ENCODE results near the gene YKT6.
"Not testable (repeated sequence)": the region's sequence is repeated elsewhere in the genome, so short reads cannot be mapped to it uniquely, and the experiment has no call there.

The YKT6 gene

DNA sequence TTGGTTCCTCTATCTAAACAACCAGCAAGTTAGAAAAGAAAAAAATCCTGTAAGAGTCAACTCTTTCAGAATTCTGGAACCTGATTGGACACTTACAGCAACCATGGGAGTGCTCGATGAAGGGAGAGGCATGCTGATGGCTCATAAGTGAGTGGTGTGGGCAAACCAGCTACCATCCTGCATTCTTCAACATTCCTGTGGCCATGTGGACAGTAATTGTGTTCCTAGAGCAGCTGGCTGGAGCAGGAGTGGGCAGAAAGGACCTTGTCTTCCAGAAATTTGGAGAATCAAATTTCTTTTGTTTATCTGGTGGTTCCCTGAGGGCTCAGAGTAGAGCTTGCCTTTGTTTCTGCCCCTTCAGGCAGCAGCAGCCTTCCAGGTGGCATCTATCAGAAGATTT lies 37.2 kb upstream of the YKT6 start:
- Histone ChIP-seq H3K9me3 (replicated peaks in 1 of 2; ENCODE audit: control insufficient read depth in 2 of 2, insufficient read depth in 1 of 2, low read depth in 1 of 2, low read length in 2 of 2) (peaks cover 0 to 2% of the 10 kb centered on the region in 2 donors), H4K8ac (ENCODE audit: low read depth, low read length) (no peak overlapping the region), H3K4me3 (ENCODE audit: low read length in 2 of 2) (no peak overlapping the region), H2AFZ (ENCODE audit: low read length) (peak overlapping the region; percentile 55), H3K4me1 (ENCODE audit: control insufficient read depth in 2 of 2, insufficient read depth in 1 of 2, low read depth in 1 of 2, low read length in 2 of 2) (peaks cover 0 to 5% of the 10 kb centered on the region in 2 donors), H2BK5ac (ENCODE audit: low read length) (no peak overlapping the region), H2BK12ac (ENCODE audit: low read length) (no peak overlapping the region), H3K9ac (ENCODE audit: low read depth, low read length, poor library complexity) (no peak overlapping the region), H2BK120ac (ENCODE audit: low read depth, low read length) (no peak overlapping the region), H3K27me3 (ENCODE audit: control insufficient read depth in 3 of 3, insufficient read depth in 3 of 3, low read depth in 1 of 3, low read length in 3 of 3) (peaks cover 0 to 31% (median 2%) of the 10 kb centered on the region in 3 experiments), H3K23ac (ENCODE audit: low read depth, low read length, poor library complexity) (no peak overlapping the region), H3K79me1 (ENCODE audit: low read depth, low read length) (peaks cover 1% of the 10 kb centered on the region), H2BK15ac (ENCODE audit: low read length) (no peak overlapping the region), H3K4ac (ENCODE audit: low read length) (no peak overlapping the region), H2AK5ac (ENCODE audit: low read depth, low read length) (no peak overlapping the region), H3K36me3 (replicated peaks in 1 of 2; ENCODE audit: control insufficient read depth in 2 of 2, insufficient read depth in 2 of 2, low read length in 2 of 2) (no peaks in the 10 kb centered on the region), H4K91ac (ENCODE audit: low read depth, low read length, poor library complexity) (no peak overlapping the region), H3K14ac (ENCODE audit: low read length) (no peak overlapping the region), H3K27ac (replicated peaks; ENCODE audit: low read length) (no peak overlapping the region), H3K18ac (ENCODE audit: low read length) (no peak overlapping the region), H3K4me2 (ENCODE audit: insufficient read depth, low read length, poor library complexity, severe bottlenecking) (no peak overlapping the region)
- DNase-seq (ENCODE audit: low spot score), result no peak
- WGBS, 2 donors (ENCODE audit: extremely low coverage in 2 of 2, insufficient read length in 2 of 2, insufficient replicate concordance in 1 of 2), result no CpG with 5 or more reads among the region's 1 CpG

DNA sequence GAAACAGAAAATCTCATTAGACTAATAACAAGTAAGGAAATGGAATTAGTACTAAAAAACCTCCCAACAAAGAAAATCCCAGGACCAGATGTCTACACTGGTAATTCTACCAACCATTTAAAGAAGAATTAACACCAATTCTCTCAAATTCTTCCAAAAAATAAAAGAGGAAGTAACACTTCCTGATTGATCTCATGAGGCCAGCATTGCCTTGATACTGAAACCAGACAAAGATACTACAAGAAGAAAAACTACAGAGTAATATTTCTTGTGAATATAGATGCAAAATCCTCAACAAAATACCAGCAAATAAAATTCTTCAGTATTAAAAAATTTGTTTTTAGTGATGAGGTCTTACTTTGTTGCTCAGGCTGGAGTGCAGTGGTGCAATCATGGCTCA lies 32.9 kb upstream of the YKT6 start:
- no peak for DNase-seq (ENCODE audit: low spot score)
- peaks cover 0 to 5% of the 10 kb centered on the region in 2 donors for H3K4me1 ChIP-seq (ENCODE audit: control insufficient read depth in 2 of 2, insufficient read depth in 1 of 2, low read depth in 1 of 2, low read length in 2 of 2)
- H3K14ac ChIP-seq (ENCODE audit: low read length), result no peak overlapping the region

DNA sequence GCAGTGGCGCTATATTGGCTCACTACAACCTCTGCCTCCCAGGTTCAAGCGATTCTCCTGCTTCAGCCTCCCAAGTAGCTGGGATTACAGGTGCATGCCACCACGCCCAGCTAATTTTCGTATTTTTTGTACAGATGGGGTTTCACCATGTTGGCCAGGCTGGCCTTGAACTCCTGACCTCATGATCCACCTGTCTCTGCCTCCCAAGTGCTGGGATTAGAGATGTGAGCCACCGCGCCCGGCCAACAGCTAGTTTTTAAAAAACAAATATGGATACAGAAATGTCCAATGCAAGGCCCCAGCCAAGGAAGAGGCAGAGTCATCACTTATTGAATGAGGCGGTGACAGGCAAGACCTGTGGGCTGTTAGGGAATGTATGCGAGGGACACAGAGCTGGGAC lies 28.9 kb upstream of the YKT6 start:
- not testable (repeated sequence) for H2AK5ac ChIP-seq (ENCODE audit: low read depth, low read length); H3K27ac ChIP-seq (replicated peaks; ENCODE audit: low read length); H3K36me3 ChIP-seq (replicated peaks in 1 of 2; ENCODE audit: control insufficient read depth in 2 of 2, insufficient read depth in 2 of 2, low read length in 2 of 2); H3K27me3 ChIP-seq (ENCODE audit: control insufficient read depth in 3 of 3, insufficient read depth in 3 of 3, low read depth in 1 of 3, low read length in 3 of 3); H2AFZ ChIP-seq (ENCODE audit: low read length); H3K18ac ChIP-seq (ENCODE audit: low read length); H4K8ac ChIP-seq (ENCODE audit: low read depth, low read length); H3K23ac ChIP-seq (ENCODE audit: low read depth, low read length, poor library complexity); H2BK15ac ChIP-seq (ENCODE audit: low read length); H3K79me1 ChIP-seq (ENCODE audit: low read depth, low read length); H2BK12ac ChIP-seq (ENCODE audit: low read length); H3K9ac ChIP-seq (ENCODE audit: low read depth, low read length, poor library complexity); H3K4me3 ChIP-seq (ENCODE audit: low read length in 2 of 2); H2BK5ac ChIP-seq (ENCODE audit: low read length); H3K4me2 ChIP-seq (ENCODE audit: insufficient read depth, low read length, poor library complexity, severe bottlenecking); H3K4ac ChIP-seq (ENCODE audit: low read length); H4K91ac ChIP-seq (ENCODE audit: low read depth, low read length, poor library complexity); H3K14ac ChIP-seq (ENCODE audit: low read length); H3K9me3 ChIP-seq (replicated peaks in 1 of 2; ENCODE audit: control insufficient read depth in 2 of 2, insufficient read depth in 1 of 2, low read depth in 1 of 2, low read length in 2 of 2); DNase-seq (ENCODE audit: low spot score); H3K4me1 ChIP-seq (ENCODE audit: control insufficient read depth in 2 of 2, insufficient read depth in 1 of 2, low read depth in 1 of 2, low read length in 2 of 2); H2BK120ac ChIP-seq (ENCODE audit: low read depth, low read length)
- no CpG with 5 or more reads among the region's 9 CpGs for WGBS, 2 donors (ENCODE audit: extremely low coverage in 2 of 2, insufficient read length in 2 of 2, insufficient replicate concordance in 1 of 2)

More for the DNA sequence above, 32.9 kb upstream of the YKT6 start:
- Histone ChIP-seq H3K4ac (ENCODE audit: low read length) (no peak overlapping the region), H3K4me3 (ENCODE audit: low read length in 2 of 2) (no peak overlapping the region), H2AFZ (ENCODE audit: low read length) (no peak overlapping the region), H3K9me3 (replicated peaks in 1 of 2; ENCODE audit: control insufficient read depth in 2 of 2, insufficient read depth in 1 of 2, low read depth in 1 of 2, low read length in 2 of 2) (peaks cover 0 to 6% of the 10 kb centered on the region in 2 donors), H3K9ac (ENCODE audit: low read depth, low read length, poor library complexity) (no peak overlapping the region), H3K27me3 (ENCODE audit: control insufficient read depth in 3 of 3, insufficient read depth in 3 of 3, low read depth in 1 of 3, low read length in 3 of 3) (peaks cover 0 to 6% (median 2%) of the 10 kb centered on the region in 3 experiments), H2AK5ac (ENCODE audit: low read depth, low read length) (no peak overlapping the region), H3K23ac (ENCODE audit: low read depth, low read length, poor library complexity) (no peak overlapping the region), H3K18ac (ENCODE audit: low read length) (no peak overlapping the region), H3K4me2 (ENCODE audit: insufficient read depth, low read length, poor library complexity, severe bottlenecking) (no peak overlapping the region), H2BK5ac (ENCODE audit: low read length) (no peak overlapping the region), H4K8ac (ENCODE audit: low read depth, low read length) (no peak overlapping the region), H3K36me3 (replicated peaks in 1 of 2; ENCODE audit: control insufficient read depth in 2 of 2, insufficient read depth in 2 of 2, low read length in 2 of 2) (no peaks in the 10 kb centered on the region), H2BK12ac (ENCODE audit: low read length) (no peak overlapping the region), H4K91ac (ENCODE audit: low read depth, low read length, poor library complexity) (no peak overlapping the region), H3K79me1 (ENCODE audit: low read depth, low read length) (peaks cover 1% of the 10 kb centered on the region), H2BK120ac (ENCODE audit: low read depth, low read length) (no peak overlapping the region), H2BK15ac (ENCODE audit: low read length) (no peak overlapping the region), H3K27ac (replicated peaks; ENCODE audit: low read length) (no peak overlapping the region)

DNA sequence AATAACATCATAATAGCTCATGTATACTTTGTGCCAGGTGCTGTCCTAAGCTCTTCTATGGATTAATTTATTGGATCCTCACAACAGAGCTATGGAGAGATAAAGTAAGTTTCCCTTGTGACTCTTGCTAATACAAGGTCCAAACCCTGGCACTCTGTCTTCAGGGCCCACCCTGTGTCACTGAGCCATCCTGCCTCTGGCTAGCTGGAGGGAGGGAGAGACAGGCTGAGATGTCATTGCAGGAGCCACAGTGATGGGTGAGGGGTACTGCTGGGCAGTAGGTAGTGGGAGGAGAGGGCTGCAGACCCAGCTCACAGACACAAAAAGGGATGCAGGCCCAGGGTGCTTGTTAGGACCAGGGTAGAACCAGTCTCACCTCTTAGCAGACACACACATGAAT lies 28.4 kb upstream of the YKT6 start:
- Histone ChIP-seq H2BK120ac (ENCODE audit: low read depth, low read length) (no peak overlapping the region), H3K4me1 (ENCODE audit: control insufficient read depth in 2 of 2, insufficient read depth in 1 of 2, low read depth in 1 of 2, low read length in 2 of 2) (peaks cover 0 to 4% of the 10 kb centered on the region in 2 donors), H3K4ac (ENCODE audit: low read length) (no peak overlapping the region), H2BK15ac (ENCODE audit: low read length) (no peak overlapping the region), H3K79me1 (ENCODE audit: low read depth, low read length) (no peaks in the 10 kb centered on the region), H3K27me3 (ENCODE audit: control insufficient read depth in 3 of 3, insufficient read depth in 3 of 3, low read depth in 1 of 3, low read length in 3 of 3) (peaks cover 0 to 4% (median 0%) of the 10 kb centered on the region in 3 experiments), H3K9me3 (replicated peaks in 1 of 2; ENCODE audit: control insufficient read depth in 2 of 2, insufficient read depth in 1 of 2, low read depth in 1 of 2, low read length in 2 of 2) (peaks cover 0 to 4% of the 10 kb centered on the region in 2 donors), H3K14ac (ENCODE audit: low read length) (no peak overlapping the region), H2BK5ac (ENCODE audit: low read length) (no peak overlapping the region), H2AFZ (ENCODE audit: low read length) (no peak overlapping the region), H3K18ac (ENCODE audit: low read length) (no peak overlapping the region), H3K23ac (ENCODE audit: low read depth, low read length, poor library complexity) (no peak overlapping the region), H3K4me3 (ENCODE audit: low read length in 2 of 2) (no peak overlapping the region), H2BK12ac (ENCODE audit: low read length) (no peak overlapping the region), H3K36me3 (replicated peaks in 1 of 2; ENCODE audit: control insufficient read depth in 2 of 2, insufficient read depth in 2 of 2, low read length in 2 of 2) (no peaks in the 10 kb centered on the region), H4K8ac (ENCODE audit: low read depth, low read length) (no peak overlapping the region), H4K91ac (ENCODE audit: low read depth, low read length, poor library complexity) (no peak overlapping the region), H3K27ac (replicated peaks; ENCODE audit: low read length) (no peak overlapping the region), H2AK5ac (ENCODE audit: low read depth, low read length) (no peak overlapping the region), H3K9ac (ENCODE audit: low read depth, low read length, poor library complexity) (peak overlapping the region; percentile 27), H3K4me2 (ENCODE audit: insufficient read depth, low read length, poor library complexity, severe bottlenecking) (no peak overlapping the region)
- no peak for DNase-seq (ENCODE audit: low spot score)

Measured in neuronal stem cell (in vitro differentiated cells).